Anterior cingulate cortex (tissue), 58 donors: Measurements from ENCODE around the gene PRSS35.
A peak's percentile ranks its signal among the peaks of the same experiment; 100 is the strongest.
"Not testable (repeated sequence)": the region's sequence is repeated elsewhere in the genome, so short reads cannot be mapped to it uniquely, and the experiment has no call there.

Source experiments
- DNase-seq, 58 donors: peaks; one replicate each; lab custom pipeline; 2025; lab: John Stamatoyannopoulos, UW

The PRSS35 gene

GRCh38 chr6:83514866-83515466 lies 2.6 kb downstream of the PRSS35 start:
- peak in 12 of 58 donors; percentile 1 to 55 (median 6) for DNase-seq

- DNase-seq, result no peak
Observed at GRCh38 chr6:83517500-83517899, 5.2 kb downstream of the PRSS35 start.

GRCh38 chr6:83518816-83519480 lies 6.6 kb downstream of the PRSS35 start:
- peak in 1 of 58 donors; percentile 2 for DNase-seq

GRCh38 chr6:83536034-83536646 lies 23.8 kb downstream of the PRSS35 start:
- DNase-seq, result no peak

- no peak for DNase-seq
Observed at GRCh38 chr6:83536647-83537589, 24.6 kb downstream of the PRSS35 start.

GRCh38 chr6:83539678-83540077 lies 27.3 kb downstream of the PRSS35 start:
- no peak for DNase-seq

GRCh38 chr6:83546636-83547035 lies 34.3 kb downstream of the PRSS35 start:
- DNase-seq, result no peak

- DNase-seq, result not testable (repeated sequence)
Observed at GRCh38 chr6:83550482-83550881, 38.1 kb downstream of the PRSS35 start.

- DNase-seq, result not testable (repeated sequence)
Observed at GRCh38 chr6:83551748-83552147, 39.4 kb downstream of the PRSS35 start.

- no peak for DNase-seq
Observed at GRCh38 chr6:83556871-83557270, 44.5 kb downstream of the PRSS35 start.

GRCh38 chr6:83558975-83559374 lies 46.6 kb downstream of the PRSS35 start:
- no peak for DNase-seq

GRCh38 chr6:83571663-83572185 lies 59.4 kb downstream of the PRSS35 start:
- DNase-seq, result not testable (repeated sequence)

GRCh38 chr6:83574783-83575182 lies 62.4 kb downstream of the PRSS35 start:
- no peak for DNase-seq
